HG02623 (cell line): ENCODE data around the gene SLC9A5.

Source experiments
- ATAC-seq: cut with Tn5 transposase; IDR thresholded peaks from one replicate; pipeline ENCODE4 v1.9.1; 2021; ENCODE audit warnings: moderate library complexity; ENCODE audit not compliant: unreplicated experiment

SLC9A5 gene

GRCh38 chr16:67304020-67304419 is 55.2 kb downstream of the SLC9A5 start:
- ATAC-seq, result no peak

- no peak for ATAC-seq
Observed at GRCh38 chr16:67305216-67306071, 56.7 kb downstream of the SLC9A5 start.

- ATAC-seq, result no peak
Observed at GRCh38 chr16:67310561-67310960, 61.8 kb downstream of the SLC9A5 start.

- peak; percentile 60 for ATAC-seq
Observed at GRCh38 chr16:67311607-67312488, 63.1 kb downstream of the SLC9A5 start.

- no peak for ATAC-seq
Observed at GRCh38 chr16:67312719-67313118, 63.9 kb downstream of the SLC9A5 start.

- ATAC-seq, result no peak
Observed at GRCh38 chr16:67317853-67318252, 69.1 kb downstream of the SLC9A5 start.
